T-helper 2 cell treated with Interferon-gamma antibody and Interleukin-4, amounts not matched to agents 100 ng/mL and 5 ng/mL, for 36 hours (primary cell): ENCODE measurements around the gene FAM78A. TPM values are rescaled to one million over a fixed set of nuclear protein-coding genes. Genes with fewer than 3 reads are reported as not detected.

Experiments
- intact Hi-C: fragments of 100-400 bp; cut with micrococcal nuclease; formaldehyde crosslinking; loops from one replicate; pipeline ENCODE4 v1.15.1; 2023
- total RNA-seq: library from RNA; stranded (reverse); gene quantifications from 2 replicates; pipeline ENCODE4 v1.2.3, GENCODE V29; 2022

The FAM78A gene
- total RNA-seq, 1 donor from 2014 or later, result 99.3 TPM

DNA sequence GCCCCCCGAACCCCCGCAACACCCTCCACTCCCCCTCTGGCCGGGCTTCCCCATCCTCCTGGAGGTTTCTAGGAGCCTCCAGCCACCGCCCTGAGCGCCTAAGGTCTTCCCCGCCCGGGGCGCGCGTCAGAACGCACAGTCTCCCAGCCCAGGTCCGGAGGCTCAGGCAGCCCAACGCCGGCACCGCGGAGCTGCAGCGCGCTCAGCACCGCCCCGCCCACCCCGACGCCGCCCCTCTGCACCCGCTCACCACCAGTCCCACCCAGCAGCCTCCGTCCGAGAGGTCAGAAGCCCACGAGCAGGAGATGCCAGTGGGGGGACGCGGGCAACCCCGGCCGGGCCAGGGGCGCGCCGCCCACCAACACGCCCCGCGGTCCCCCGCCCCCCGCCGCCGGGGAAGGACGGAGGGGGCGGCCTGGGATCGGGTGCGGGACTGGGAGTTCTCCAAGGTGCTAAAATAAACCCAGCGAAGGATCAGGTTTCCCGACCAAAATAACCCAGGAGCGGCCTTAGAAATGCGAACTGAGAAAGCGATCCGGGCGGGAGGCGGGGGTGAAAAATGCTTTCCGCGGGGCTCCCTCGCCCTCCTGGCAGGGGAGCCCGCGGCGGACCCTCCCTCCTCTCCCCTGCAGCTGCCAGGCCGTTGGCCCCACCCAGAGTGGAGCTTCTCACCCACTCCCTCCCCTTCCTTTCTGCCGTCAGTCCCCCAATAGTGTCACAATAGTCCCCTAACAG is 6.5 kb upstream of the FAM78A start:
- intact Hi-C loops, result no loop called here

DNA sequence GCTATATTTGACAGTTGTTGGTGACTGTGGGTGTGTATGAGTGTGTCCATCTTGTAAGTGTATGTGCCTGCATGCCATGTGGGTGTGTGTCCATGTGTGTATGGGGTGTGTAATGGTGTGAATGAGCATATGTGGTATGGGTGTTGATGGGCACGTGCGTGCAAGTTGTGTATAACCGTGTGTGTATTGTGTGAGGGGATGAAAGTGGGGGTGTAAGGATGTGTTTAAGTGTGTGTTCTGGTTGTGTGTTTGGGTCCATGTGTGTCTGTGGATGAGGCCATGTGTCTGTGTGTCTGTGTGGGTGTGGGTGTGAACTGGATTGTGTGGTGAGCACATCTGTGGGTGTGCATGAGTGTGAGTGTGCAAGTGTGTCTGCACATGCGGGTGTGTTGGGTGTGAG is 5.9 kb upstream of the FAM78A start:
- intact Hi-C loops, result no loop called here

DNA sequence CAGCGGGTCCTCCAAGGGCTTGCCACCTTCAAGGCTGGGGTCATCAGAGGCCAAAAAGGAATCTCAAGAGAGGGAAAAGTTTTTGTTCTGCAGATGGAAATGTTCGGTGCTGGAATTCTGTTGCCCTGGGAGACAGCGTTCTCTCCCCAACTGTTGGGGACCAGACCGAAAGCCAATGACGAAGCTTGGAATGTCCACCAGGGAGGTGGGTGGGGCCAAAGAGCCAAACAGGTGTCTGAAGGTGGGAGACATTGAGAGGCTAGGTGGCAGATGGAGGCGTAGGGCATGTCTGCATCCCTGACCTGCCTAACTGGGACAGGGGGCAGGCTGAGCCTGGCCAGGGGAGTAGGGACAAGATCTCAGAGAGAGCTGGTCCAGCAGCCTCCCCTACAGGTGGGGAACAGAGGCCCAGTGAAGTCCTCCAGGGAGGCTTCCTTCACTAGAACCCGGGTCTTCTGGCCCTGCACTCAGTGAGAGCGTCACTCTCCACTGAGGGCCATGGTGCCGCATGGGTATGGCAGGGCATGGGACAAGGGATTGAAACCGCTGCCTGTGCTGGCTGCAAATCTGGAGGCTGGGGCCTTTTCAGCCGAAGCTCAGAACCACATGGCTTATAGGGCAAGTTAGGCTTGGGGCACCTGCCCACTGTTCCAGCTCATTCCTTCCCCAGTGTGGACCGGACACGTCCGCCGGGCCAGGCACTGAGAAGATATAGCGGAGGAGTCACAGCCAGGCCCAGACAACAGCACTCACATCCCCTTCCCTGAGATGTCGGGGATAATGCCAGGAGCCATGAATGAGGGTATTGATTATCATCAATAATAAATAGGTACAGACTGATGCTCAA is 5.0 kb upstream of the FAM78A start:
- intact Hi-C loops, result no loop called here

DNA sequence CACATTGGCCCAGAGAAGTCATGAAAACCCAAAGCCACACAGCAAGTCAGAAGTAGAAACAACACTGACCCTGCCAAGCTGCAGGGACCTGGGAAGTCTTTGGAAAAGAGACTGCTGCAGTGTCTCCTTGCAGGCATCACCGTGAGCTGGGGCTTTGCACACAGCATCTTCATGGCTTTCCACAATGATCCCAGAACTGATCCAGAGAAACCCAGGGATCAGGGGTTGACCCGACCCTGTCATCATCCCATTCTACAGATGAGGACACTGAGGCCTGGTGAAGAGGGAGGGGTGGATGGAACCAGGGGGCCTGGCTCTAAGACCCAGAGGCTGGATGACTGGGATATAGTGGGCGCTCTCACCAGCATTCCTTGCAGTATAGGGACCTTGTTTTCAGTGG is 4.3 kb upstream of the FAM78A start:
- intact Hi-C loops, result no loop called here

DNA sequence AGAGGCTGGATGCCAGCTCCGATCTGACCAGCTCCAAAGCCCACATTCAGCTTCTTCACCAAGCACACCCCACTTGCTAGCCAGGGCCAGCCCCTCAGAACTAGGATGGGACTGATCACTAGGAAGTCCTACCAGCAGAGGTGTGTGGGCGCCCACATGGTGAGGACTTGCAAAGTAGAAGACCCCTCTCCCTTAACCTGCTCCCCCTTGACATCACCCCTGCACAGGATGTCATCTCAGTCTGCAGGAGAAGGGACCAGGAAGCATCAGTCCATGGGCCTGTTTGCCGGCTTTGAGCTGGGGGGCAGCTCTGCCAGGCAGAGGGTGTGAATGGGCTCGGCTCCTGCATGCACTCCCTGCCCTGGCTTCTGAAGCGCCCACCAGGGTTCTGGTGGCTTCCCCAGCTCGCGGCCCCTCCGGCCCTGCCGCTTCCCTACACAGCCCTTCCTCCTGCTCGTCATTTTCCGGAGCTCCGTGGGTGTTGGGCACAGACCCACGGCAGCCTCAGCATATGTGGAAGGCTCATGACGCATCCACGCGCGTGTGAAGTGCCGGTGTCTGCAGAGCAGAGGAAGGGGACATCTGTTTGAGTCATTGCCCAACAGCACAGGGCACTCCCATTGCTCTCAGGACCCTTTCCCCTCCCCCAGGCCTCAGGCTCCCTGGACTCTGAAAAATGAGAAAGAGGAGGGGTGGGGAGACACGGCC is 3.7 kb upstream of the FAM78A start:
- intact Hi-C loops, result loop anchor here (5.0 to 10.0 kb wide), 4 partner anchors 55 to 1075 kb away; partner anchors contain the start of genes POMT1 and SETX

DNA sequence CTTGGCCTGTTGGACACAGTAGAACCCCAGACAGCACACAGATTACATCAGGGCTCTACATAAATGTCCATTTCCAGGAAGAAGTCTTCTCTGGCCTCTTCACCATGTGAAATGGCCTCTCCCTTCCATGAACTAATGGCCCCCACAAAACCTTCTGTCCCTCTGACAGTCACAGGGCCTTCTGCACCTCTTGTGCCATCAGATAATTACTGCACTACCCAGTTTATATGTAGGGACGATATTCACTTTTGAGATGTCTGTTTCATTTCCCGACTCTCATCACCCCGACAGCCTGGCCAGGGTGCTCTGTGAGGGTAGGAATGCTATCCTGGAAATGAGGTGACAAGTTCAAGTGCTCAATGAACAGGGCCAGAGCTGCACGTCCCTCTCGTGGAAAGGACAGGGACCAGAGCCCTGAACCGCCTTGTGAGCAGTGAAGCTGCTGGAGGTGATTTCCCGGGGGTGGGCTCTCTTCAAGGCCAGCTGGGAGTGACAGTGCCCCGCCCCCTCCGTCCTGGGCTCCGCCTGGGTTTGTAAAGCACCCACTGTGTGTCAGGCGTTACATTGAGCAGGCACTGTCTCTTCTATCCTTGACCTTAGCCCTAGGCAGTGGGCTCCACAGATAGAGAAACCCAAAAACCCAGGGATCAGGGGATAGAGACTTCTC is 3.0 kb upstream of the FAM78A start:
- intact Hi-C loops, result loop anchor here (5.0 to 10.0 kb wide), 4 partner anchors 55 to 1075 kb away; partner anchors contain the start of genes POMT1 and SETX

DNA sequence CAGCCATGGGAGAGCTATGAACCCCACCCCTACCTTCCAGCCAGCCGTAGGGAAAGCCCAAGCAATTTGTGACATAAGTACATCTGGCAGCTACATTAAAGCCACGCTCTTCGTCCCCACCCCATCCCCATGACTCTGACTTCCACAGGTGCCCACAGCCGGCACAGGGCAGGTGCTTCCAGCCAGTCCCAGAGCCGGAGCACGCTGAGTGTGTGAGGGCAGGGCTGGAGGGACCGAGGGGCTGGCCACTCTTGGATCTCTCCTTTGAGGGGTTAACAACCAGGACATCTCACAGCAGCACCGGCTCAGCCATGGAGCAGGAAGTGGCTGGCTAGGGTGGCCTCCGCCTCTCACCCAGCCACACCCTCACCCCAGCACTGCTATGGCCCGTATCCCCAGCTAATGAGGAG is 2.4 kb upstream of the FAM78A start:
- intact Hi-C loops, result loop anchor here (1.0 to 10.0 kb wide), 7 partner anchors 8 to 1076 kb away; partner anchors contain the start of genes POMT1 and SETX

DNA sequence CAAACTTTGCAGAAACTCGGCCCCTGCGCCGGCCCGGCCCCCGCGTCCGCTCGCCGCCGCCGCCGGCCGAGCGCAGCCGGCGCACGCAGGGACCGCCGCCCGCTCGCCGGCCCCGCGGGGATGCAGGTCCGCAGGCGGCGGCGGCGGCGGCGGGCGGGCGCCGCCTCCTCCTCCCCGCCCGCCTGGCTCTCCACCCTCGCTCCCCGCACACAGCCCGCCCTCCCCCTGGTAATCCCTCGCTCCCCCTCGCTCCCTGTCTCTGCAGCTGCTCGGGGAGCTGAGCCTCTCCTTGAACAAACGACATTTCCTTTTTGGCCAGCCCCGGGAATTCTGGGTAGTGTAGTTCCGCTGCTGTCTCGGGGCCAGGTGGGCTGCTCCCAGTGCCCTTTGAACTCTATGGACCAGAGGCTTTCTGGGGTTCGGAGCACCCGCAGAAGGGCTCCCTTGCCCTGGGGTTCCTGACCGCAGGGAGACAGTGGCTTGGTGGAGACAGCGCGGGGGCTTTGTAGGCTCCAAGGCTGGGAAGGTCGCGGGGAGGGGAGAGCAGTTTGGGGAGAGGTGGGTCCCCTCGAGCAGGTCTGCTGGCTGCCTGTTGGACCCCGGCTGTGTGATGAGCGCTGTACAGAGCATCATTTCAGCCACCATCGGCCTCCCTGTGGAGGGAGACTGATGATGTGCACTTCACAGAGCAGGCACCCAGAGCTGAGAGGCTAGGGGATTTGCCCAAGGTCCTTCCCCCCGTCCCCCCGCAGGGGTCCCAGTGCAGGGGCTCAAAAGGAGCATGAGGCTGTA is 1.8 kb upstream of the FAM78A start:
- intact Hi-C loops, result loop anchor here (1.0 to 10.0 kb wide), 8 partner anchors 8 to 1077 kb away; partner anchors contain the start of genes POMT1 and SETX

DNA sequence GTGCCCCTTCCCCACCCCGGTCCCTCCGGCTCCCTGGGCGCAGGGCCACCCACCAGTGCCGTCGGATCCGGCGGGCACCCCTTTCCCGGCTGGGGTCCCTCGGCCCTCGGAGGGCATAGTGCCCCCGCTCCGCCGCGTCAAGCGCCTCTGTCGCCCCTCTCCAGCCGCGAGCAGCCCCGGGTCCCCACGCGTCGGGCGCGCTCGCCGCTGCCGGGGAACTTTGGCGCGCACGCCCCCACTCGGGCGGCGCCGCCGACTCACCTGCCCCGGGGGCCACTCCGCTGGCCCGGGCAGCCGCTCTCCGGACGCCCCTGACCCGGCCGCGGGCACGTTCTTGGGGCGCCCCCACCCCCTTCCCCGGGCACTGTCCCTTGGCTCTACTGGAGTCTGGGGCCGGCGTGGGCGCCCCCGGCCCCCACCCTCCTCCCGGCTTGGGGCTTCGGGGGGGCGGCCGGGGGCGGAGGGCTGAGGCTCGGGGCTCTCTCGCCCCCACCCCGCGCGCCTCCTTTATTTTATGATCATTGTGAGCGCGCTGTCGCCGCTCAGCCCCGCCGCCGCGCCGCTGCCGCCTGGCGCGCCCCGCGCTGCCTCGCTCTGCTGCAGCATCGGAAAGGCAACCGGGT is 1.1 kb upstream of the FAM78A start:
- intact Hi-C loops, result loop anchor here (1.0 to 10.0 kb wide), 5 partner anchors 57 to 1077 kb away; partner anchors contain the start of genes POMT1 and SETX

DNA sequence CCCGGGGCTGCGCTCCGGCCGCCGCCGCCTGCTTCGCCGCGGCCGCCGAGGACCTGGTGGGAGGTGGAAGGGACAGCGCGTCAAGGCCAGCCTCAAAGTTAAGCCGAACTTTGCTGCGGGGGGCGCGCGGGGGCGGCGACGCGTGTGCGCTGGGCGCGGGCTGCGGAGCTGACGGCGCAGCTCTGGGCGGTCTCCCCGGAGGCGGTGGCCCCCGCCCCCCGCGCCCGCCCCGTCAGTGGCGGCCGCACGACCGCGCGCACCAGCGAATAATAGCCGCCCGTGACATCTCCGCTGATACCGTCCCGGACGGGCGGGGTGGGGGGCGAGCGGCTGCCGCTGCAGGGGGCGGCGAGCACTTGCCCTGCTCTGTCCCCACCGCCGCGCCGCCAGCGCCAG is 579 bp upstream of the FAM78A start:
- intact Hi-C loops, result loop anchor here (1.0 to 10.0 kb wide), 5 partner anchors 58 to 1078 kb away; partner anchors contain the start of genes POMT1 and SETX

DNA sequence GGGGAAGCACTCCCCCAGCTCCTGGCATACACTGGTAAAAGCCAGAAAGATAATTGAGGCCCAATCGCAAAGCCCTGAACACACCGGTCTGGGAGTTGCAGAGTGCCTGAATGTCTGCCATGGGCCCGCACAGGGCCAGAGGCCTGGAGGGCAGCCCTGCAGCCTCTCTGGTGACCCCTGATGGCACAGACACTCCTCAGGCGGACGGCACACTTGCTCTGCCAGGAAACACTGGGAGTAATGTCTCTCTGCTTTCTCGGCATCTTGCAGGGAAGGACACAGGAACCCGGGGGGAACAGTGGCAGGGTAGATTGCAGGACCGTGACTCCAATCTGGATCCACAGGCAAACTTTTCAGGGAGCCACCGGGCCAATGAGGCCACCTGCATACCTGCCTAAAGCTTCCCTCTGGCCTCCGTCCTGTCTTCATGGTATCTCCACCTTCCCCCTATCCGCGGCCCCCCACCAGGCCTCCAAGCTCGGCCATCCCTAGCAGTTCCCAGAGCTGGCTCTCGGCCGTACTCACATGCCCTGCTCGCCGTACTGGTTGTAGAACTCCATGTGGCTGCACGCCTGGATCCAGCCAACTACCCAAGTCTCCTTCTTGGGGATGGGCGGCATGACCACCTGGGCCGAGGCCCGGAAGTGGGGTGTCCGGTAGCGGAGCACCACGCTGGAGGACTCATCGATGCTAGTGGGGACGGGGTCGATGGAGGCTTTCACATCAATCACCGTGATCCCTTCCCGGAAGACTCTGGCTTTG is 797 bp downstream of the FAM78A start:
- intact Hi-C loops, result loop anchor here (5.0 to 10.0 kb wide), 4 partner anchors 59 to 1079 kb away; partner anchors contain the start of genes POMT1 and SETX

DNA sequence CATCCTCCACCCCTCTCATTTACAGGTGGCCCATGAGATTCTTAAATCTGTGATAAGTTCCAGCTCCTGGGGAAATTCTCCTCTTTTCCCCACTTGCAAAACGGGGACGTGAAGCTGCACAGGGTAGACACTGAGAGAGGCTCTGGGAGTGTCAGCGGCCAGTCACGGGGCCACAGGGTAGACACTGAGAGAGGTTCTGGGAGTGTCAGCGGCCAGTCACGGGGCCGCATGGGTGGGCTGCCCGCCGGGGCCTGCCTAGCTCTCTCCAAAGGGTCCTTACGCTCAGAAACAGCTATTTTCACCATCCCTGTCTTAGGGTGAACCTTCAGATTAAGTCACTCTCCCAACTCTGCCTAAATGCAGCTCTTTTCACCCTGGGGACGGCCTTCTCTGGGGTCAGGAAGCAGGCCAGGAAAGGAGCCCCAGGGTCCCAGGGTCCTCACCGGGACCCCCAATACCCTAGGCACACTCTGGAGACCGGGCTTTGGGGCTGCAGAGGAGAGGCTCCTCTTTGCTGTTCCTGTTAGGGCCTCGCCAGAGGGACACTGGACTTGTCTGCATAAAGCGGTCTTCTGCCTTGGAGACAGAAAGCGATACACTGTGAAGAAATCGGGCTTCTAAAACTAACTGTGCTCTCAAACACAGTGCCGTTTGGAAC is 1.5 kb downstream of the FAM78A start:
- intact Hi-C loops, result loop anchor here (5.0 to 10.0 kb wide), 4 partner anchors 60 to 1080 kb away; partner anchors contain the start of genes POMT1 and SETX

DNA sequence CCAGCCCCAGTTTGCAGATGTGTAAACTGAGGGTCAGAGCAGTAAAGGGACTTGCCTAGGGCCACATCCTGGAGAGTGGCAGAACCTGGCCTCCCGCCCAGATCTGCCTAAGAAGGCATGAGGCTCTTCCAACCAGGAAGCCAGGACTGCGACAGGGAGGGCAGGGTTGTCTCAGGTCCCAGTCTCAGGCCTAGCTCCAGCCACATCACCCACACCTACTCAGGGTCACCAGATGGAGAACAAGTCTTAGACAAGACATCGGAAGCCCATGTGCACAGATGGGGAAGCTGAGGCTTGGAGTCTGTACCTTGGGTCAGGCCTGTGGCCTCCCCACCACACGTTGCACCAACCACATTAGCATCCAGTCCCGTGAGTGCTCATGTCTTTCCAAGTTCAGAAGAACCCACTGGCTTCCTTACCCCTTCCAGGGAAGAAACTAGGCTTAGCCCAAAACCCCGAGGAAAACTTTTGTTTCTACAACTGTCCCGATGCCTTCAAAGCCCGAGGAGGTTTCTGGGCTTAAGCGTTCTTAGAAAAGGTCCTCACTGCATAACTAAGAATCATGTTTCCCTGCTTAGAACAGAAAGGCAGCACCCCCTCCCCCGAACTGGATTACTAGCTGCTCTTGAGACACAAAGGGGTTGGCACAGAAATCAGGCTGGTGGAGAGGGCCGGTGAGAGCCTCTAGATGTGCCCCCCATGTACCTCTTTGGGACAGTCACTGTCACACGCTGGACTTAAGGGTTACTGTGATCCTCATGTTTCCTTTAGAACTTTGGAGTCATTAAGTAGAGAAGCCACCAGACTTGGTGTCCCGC is 2.2 kb downstream of the FAM78A start:
- intact Hi-C loops, result loop anchor here (10.0 kb wide), 3 partner anchors 61 to 1081 kb away; partner anchors contain the start of gene SETX

DNA sequence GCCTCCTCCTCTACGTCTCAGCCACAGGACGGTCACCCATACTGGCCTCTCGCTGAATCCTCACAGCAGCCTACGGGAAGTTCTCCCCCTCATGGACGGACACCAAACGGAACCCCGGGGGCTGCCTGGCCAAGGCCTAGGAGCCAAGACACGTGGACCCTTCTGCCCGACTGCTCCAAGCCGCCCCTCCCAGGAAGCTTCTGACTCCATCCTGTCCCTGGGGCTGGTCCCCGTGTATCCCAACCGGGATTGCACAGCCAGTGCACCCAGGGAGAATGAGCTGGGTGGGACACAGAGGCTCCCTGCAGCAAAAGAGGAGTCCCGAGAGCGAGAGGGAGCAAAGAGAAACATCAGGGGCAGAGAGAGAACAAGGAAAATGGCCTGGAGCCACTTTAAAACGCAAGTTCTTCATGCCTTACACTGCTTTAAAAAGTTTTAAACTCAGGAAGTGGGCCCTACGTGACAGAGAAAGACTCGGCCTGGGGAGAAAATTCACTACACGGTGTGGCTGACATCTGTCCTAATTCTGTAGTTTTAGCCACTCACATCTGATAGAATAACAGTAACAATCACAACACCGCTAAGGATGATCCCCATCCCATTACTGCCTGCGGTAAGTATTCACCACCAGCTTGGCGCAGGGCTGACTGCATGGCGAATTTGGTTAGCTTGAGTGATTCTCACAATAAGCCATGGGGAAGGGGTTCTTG is 3.0 kb downstream of the FAM78A start:
- intact Hi-C loops, result loop anchor here (10.0 kb wide), 3 partner anchors 62 to 1082 kb away; partner anchors contain the start of gene SETX

DNA sequence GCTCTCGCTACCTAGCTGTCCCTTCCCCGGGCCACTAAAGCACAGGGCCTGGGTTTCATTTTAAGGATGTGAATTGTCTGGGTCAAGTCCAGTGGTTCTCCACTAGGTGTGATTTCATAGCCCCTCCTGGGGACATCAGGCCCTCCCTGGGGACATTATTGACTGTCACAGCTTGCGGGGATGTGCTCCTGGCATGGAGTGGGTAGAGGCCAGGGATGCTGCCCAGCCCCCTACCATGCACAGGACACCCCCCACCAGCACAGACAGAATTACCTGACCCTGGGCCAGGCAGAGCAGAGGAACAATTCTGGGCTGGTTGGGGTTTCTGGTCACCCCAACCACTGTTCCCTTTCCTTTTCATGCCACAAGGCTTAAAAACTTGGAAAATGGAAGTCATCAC is 4.1 kb downstream of the FAM78A start:
- intact Hi-C loops, result loop anchor here (10.0 kb wide), 3 partner anchors 63 to 1083 kb away; partner anchors contain the start of gene SETX

DNA sequence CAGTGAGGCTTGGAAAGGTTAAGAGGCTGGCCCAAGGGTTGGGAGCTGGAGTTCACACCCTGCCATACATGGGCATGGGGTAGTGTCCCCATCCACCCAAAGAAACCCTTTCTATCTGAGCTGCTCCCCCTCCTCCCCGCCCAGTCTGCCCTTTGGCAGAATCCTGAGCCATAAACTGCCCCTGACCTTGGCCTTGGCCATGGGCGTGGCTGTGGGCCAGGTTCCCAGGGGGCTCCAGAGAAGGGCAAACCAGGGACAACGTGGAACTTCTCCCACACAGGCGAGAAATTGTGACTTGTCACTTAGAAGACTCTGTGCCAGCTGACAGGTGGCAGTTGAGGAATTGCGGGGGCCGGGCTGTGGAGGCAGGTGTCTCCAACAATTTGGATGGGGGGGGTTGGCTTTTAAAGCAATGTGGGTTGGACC is 4.8 kb downstream of the FAM78A start:
- intact Hi-C loops, result loop anchor here (10.0 kb wide), 3 partner anchors 63 to 1083 kb away; partner anchors contain the start of gene SETX
